Spleen (tissue), 7 donors: ENCODE data around the gene R3HDML.

Source experiments
- CTCF ChIP-seq, 11 experiments: fragments of 200-600 bp in 7 of 11; fragments of 450-650 bp in 4 of 11; sonication (generic) in 4 of 11; IDR thresholded peaks in 8 of 11; conservative IDR thresholded peaks in 3 of 11; 1 replicate in 7 of 11; 2 replicates in 4 of 11; pipeline versions ENCODE4 v1.4.0 to v1.8.0; 2016 to 2021; ENCODE audit warnings: antibody characterized with exemption in 11 of 11, inconsistent platforms in 4 of 11, mild to moderate bottlenecking in 1 of 11
- POLR2A ChIP-seq, 3 donors: fragments of 450-650 bp; IDR thresholded peaks; one replicate each; pipeline ENCODE4 v1.5.1; 2017; ENCODE audit warnings: antibody characterized with exemption in 3 of 3, mild to moderate bottlenecking in 1 of 3
- donor health status: DM: no; HTN: no; CAD: no; lungs with moderate emphysema.
- donor health status: DM: no; HTN: no; CAD: no.
- donor health status: DM: no; HTN: no; CAD: no.

- TF ChIP-seq POLR2A (IDR thresholded peaks at IDR 0.05) (no peak), CTCF (IDR thresholded peaks at IDR 0.05 in 8 of 11, conservative IDR thresholded peaks at IDR 0.05 in 3 of 11) (no peak)
Measured at GRCh38 chr20:44400671-44400969, 63.8 kb downstream of the R3HDML start.
